Superior temporal gyrus (tissue), 1 donor: ENCODE results near the gene OR2A25.
"Not testable (repeated sequence)": the region's sequence is repeated elsewhere in the genome, so short reads cannot be mapped to it uniquely, and the experiment has no call there.

Experiments
- DNase-seq: peaks from one replicate; pipeline ENCODE4 v3.0.0-alpha.2; 2016; ENCODE audit errors: extremely low spot score

OR2A25 gene, protein sequence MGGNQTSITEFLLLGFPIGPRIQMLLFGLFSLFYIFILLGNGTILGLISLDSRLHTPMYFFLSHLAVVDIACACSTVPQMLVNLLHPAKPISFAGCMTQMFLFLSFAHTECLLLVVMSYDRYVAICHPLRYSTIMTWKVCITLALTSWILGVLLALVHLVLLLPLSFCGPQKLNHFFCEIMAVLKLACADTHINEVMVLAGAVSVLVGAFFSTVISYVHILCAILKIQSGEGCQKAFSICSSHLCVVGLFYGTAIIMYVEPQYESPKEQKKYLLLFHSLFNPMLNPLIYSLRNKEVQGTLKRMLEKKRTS

DNA sequence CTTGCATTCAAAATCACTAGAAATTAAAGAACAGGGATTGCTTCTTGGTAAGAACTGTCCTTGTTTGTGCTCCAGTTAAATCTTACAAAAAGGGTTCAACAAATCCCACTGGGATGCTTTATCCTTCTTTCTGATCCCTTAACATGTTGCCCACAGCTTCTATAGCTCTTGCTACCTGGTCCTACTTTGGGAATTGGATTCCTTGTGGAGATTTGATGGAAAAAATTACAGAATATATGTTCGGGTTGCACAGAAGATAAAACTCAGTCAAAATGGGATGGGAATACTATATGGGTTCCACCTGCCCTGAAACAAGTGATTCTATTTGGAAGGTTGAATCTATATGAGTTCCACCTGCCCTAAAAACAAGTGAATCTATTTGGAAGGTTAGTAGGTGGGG, at the start of gene OR2A25:
Gene OR2A25 (plus strand): TSS at position 301 of the 400 bp plus-strand sequence. CDS start 4,409 bp downstream, outside the sequence.
- no peak for DNase-seq

DNA sequence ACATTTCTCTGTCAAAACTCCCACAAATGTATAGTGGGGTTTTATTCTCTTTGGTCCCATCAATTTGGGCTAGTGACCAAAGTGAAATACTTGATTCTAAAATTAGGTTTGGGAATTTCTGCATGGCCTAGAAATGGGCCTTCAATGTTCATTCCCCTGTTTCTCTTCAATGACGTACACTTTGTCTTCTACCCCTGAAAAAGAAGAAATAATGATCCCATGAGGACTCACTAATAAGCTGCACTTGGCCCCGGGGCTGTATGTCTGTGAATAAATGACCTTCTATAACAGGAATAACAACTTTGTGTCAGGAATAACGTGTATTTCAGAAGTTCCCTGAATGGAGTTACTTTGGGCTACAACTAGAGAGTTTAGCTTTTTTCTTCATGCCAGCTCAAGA, 49.3 kb upstream of the OR2A25 start:
- no peak for DNase-seq

DNA sequence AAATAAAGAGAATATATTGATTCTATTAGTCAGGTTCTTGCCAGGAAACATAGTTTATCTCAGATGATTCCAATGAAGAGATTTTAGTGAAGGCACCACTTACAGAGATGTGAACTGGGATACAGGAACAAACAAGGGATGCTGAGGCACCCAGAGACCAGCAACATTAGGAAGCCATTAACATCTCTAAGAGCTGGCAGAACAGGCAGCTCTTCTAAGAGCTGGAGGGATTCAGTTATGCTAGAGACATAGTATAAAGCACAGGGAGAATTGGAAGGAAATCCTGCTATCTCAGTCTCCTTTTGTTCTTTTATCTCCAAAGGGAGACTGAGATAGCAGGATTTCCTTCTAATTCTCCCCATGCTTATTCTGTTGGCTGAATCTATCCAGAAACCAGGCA, 47.4 kb upstream of the OR2A25 start:
- DNase-seq = no peak

DNA sequence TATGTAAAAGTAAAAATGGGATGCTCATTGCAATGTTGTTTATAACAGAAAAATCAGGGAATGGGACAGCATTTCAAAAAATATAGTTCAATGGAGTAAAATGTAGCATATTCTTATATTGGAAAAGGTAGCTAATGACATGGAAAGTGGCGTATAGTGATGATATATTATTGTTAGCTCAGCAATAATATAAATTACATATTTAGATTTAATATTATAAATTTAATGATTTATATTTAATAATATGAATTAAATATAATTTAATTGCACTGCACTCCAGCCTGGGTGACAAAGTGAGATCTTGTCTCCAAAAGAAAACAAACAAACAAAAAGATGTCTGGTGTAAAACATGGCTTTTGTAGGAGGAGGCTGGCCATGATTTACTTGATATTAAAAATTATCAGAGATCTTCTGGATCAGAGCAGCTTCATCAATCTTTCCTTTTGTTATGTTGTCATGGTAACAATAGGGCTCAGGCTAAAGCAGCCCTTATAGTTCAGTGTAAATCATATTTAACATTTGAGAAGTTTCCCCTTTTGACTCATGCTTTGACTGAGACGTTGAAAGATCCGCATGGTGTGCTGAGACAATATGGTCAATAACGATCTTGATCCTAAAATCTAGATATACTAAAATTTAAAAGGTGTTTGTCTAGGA, 46.3 kb upstream of the OR2A25 start:
- DNase-seq = no peak

DNA sequence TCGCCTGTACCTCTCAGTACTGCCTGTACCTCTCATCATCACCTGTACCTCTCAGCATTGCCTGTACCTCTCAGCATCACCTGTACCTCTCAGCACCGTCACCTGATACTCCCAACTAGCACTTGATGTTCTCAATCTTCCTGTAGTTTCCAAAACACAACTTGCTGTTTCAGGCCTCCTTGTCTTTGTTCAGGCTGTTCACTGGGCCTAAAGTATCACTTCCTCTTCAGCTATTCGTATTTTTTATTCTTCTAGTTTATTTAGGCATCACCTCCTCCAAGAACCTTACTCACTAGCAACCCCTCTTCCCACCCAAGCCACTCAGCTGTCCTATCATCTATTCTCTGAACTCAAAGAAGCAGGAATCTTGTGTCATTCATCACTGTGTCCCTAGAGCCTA, 45.4 kb upstream of the OR2A25 start:
- DNase-seq = no peak

DNA sequence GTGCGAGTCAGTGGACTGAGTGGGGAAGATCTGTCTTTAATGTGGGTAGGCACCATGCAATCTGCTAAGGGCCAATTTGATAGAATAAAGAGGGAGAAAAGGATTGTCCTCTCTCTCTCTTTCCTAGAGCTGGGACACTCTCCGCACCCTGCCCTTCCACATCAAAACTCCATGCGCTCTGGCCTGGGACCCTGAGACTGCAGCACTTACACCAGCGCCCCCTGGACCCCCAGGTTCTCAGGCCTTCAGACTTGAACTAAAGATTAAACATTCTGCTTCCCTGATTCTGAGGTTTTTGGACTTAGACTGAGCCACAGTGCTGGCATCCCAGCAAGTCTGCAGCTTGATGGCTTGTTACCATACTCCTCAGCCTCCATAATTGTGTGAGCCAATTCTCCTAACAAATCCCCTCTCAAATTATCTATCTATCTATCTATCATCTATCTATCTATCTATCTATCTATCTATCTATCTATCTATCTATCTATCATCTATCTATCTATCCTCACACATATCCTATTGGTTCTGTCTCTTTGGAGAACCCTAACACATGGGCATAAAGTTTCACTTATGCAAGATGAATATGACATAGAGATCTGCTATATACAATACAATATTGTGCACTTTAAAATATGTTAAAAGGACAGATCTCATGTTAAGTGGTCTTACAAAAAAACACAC, 43.3 kb upstream of the OR2A25 start:
- no peak for DNase-seq

DNA sequence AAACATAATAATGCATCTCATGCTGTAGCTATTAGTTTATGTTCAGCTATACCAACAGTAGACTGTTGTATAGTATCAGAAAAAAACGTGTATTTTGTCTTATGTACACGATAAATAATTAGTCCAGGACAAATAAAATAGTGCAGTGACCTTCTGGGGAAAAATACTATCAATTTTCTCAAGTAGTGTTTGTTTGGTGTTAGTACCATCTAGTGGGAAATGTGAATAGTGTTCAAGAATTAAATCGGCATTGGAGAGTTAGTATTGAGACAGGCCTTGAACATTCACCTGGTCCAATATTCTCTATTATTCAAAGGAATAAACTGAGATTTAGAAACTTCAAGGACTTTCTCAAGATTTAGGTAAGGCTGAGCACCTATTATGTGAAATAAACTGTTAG, 42.5 kb upstream of the OR2A25 start:
- peak; percentile 77 for DNase-seq

DNA sequence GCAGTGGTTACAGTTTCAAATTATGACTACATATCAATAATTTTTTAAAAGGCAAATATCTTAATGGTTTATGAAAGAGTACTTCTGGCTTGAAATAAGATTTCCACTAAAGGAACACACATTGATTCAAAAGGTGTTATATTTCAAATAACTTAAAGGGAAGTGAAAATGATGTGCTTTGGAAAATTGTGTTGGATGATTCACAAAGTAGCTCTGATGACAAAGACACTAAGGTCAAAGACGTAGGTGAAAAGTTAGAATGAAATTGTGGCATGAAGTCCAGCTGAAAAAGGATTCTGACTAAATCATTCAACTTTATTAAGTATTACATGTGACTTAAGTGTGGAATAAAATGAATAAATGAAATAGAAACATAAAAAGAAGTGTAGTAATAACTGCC, 41.6 kb upstream of the OR2A25 start:
- DNase-seq = no peak

DNA sequence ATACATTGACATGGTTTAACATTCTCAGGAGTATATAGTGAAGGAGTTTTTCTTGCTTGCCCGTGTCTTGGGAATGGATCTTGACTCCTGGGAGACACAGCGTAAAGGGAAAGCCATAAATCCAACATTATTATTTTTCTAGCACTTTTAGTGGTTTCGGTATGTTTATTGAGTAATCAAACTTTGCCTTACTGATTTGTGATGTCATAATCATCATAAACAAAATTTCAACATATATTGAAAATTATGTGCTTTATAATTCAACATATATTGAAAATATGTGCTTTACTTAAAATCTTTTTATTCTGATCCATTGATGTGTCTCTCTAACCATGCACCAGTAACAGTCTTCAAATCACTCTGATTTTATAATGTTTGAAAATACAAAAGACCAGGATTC, 41.1 kb upstream of the OR2A25 start:
- DNase-seq = no peak

DNA sequence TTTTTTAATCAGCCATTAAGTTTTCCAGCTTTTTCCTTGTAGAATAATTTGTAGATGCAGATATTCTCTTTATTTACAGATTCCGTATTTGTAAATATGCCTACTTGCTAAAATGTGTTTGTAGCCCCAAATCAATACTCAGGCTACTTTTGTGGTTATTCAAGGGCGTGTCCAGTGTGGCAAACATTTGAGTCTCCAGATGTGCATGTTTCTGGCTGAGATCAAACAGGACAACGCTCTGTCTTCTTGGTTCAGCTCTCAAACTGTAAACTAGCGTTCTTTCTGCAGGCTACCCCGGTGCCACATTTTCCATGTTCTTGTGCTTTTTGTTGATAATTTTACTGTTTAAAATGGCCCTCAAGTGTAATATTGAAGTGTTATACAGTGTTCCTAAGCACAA, 37.1 kb upstream of the OR2A25 start:
- no peak for DNase-seq

DNA sequence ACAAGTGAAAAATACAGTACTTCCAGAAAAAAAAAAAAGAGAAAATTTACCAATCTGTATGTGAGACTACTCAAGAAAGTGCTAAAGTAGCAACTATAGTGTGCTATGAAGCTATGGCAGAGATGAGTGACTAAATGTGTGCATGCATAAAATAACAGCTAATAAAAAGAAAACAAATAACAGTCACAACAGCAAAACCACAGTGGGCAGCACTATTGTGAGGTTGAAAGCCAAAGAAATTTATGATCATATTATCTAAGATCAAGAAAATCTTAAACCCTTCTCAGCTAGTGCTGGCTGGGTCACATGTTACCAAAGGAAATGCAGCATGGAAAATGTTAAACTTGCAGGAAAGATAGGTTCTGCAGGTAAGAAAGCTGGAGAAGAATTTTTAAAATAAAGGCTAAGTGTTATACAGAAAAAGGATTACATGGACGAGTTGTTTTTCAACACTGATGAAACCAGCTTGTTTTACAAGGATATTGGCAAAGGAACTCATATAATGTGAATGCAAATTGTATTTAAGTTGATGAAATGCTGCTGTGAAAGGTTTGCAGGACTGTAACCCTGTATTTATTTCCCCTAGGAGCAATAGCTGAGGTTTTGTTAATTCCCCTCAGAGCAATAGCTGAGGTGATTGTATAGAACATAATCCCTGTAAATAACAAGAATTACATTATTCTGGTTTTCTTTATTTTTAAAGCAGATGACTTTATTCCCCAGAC, 36.5 kb upstream of the OR2A25 start:
- no peak for DNase-seq

DNA sequence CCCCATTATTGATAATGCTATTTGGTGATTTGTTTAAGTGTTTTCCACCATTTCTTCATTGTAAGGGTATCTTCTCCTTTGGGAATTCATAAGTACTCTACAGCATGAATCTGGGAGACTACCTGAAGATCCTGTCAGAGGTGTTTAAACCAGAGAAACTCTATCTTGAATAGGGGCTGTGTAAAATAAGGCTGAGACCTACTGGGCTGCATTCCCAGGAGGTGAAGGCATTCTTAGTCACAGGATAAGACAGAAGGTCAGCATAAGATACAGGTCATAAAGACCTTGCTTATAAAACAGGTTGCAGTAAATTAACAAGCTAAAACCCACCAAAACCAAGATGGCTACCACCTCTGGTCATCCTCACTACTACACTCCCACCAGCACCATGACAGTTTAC, 34.2 kb upstream of the OR2A25 start:
- DNase-seq = no peak

DNA sequence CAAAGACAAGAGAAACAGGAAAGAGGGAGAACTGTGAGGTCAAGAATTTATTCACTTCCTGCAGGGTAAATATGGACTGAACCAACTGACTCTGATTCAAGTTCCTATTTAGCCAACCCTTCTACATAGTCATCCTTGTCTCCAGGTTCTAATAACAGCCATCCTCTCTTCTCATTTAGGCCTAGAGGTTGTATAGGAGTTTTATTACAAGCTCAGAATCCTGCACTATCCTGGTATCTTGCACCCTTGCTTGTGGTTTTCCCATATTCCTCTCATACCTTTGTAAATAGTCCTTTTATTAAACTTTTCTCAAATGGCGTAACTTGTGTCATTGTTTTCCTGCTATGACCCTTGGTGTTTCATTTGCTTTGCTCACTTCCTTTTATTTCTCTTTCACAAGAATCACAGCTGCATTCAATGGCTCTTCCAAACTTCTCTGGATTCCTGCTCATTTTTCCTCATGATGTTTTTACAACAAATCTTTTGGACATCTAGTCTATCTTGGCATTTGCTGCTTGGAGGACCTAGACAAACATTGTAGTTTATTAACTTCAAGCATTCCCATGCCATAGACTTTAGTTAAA, 33.2 kb upstream of the OR2A25 start:
- DNase-seq = no peak

DNA sequence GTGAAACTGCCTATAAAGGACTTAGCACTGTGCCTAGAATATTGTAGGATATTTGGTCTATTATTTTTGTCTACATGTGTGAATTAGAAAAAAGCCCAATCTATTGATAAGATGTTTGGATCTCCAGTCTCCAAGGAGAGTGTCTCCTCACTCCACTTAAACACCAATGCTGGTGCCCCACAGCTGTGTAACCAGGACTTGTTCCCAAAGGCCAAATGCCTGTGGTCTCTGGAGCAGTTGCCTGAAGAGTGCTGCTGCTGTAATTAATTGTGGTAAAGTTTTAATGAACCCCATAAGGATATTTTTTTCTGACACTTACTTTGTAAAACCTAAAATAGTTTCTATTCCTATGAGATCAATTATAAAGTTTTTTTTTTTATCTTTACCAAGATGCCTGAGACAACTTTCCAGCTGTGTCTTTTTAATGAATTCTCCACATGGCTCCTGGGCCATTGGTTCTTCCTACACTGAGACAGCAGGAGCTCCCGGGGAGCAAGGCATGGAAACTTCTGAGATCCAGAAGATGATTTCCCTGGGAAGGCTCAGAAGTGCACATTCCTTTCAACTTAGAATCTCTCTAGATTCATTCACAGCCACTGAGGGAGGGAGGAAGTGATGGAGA, 32.1 kb upstream of the OR2A25 start:
- DNase-seq = no peak

DNA sequence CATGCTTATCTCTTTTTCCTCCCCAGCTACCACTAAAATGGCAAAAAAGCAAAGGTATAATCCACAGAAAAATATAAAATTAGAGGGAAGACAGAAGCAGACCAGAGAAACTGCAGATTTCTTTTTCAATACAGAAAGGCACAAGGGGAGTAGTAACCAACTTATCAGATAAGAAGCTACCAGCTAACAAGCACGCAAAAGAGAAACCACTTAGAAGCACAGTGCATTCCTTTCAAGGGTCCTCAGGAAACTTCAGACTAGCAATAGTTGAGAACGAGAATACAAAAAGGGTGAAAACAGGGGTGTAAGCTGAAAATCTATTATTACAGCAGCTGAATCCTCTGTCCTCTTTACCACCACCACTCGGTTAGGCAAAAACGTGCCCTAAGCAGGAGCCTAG, 30.7 kb upstream of the OR2A25 start:
- no peak for DNase-seq

DNA sequence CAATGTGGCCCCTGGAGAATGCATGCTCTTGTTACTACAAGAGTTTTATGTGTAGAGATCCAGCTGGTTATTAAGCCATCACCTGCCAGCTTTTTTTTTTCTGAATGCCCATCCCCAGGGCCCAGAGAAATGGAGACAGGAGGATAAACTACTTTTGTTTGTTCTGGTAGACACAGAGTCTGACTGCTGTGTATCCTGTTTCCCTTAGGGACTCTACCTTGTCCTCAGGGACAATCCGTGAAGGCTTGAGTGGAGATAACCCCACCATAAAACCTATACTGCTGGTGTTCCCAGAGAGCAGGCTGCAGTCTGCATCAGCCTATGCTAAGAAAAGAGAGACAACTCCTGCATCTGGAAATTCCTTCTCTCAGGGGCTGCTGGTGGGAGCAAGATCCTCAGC, 21.0 kb upstream of the OR2A25 start, which contains the start of gene OR2A5:
Gene OR2A5 (plus strand): TSS at position 301 of the 400 bp plus-strand sequence. CDS start 1,454 bp downstream, outside the sequence.
- DNase-seq = no peak

DNA sequence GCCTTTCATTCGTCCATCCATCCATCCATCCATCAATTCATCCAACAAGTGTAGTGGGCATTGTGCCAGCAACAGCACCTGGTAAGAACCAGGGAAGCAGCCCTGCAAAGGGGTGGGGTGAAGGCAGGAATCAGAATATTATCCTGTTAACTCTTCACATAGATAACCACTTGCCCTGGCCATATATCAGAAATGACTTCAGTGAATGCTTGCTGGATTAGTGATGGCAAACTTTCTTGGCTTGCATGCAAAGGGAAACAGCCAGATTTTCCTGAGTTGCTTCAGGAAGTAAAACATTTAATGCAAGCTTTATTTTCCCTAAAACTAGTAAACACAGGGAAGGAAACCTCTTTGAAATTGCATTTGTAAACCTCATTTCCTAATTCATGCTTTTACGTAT, 20.1 kb upstream of the OR2A25 start:
- no peak for DNase-seq

DNA sequence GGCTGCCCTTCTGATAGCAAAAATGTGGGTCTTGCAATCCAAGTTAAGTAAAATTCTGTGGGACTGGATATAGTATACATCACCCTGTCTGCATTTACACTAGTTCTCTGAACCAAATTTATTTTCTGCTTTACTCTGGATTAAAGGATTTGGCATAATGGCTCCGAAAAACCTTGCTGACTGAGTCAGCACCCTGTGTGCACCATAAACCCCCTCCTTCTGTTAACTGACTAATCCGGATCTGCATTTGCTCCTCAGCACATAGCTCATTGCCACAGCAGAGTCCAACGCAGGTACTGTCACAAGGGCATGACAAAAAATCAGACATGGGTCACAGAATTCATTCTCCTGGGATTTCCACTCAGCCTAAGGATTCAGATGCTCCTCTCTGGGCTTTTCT, 19.5 kb upstream of the OR2A25 start:
- no peak for DNase-seq

DNA sequence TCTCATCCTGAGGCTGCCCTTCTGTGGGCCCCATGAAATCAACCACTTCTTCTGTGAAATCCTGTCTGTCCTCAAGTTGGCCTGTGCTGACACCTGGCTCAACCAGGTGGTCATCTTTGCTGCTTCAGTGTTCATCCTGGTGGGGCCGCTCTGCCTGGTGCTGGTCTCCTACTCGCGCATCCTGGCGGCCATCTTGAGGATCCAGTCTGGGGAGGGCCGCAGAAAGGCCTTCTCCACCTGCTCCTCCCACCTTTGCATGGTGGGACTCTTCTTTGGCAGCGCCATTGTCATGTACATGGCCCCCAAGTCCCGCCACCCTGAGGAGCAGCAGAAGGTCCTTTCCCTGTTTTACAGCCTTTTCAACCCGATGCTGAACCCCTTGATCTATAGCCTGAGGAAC, 18.7 kb upstream of the OR2A25 start:
- not testable (repeated sequence) for DNase-seq

DNA sequence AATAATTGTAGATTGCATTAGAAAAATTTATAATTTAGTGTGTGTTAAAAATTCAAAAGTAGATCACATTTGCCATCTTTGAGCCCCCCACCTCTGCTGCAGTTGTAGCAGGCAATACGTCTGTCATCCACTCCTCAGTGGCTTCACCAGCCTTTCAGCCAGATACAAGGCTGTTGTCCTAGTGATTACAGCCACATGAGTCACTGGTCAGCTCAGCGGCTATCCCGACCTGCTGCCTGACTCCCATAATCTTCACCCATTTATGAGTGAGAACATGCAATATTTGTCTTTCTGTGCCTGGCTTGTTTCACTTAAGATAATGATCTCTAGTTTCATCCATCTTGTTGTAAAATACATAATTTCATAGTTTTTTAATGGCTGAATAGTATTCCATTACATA, 11.7 kb upstream of the OR2A25 start:
- DNase-seq = no peak

DNA sequence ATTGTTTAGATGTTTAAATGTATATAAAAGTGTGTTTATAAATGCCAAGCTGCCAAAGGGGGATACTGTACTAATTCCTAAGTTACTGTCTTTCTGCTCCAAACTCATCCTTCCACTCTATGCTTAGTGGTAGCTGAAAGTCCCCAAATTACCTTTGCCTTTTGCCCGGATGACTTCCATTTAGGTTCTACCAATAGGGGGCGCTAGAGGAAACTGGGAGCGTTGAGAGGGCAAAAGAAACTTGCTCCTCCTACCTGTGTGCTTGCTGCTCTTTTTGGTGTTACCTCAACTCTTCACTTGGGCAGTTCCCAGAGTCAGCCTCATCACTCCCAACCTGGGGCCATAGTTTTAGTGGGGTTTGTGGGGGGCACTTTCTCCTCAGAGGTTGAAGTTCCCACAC, 5.9 kb upstream of the OR2A25 start:
- DNase-seq = no peak
